Inflammatory macrophage treated with lipopolysaccharide for 4 hours (primary cell): ENCODE measurements around the gene RBM3.
A peak's percentile ranks its signal among the peaks of the same experiment; 100 is the strongest.
"Not testable (repeated sequence)": the region's sequence is repeated elsewhere in the genome, so short reads cannot be mapped to it uniquely, and the experiment has no call there.

ENCODE experiments used
- DNase-seq: peaks from one replicate; pipeline ENCODE4 v3.0.0-alpha.2; 2020

RBM3 gene

DNA sequence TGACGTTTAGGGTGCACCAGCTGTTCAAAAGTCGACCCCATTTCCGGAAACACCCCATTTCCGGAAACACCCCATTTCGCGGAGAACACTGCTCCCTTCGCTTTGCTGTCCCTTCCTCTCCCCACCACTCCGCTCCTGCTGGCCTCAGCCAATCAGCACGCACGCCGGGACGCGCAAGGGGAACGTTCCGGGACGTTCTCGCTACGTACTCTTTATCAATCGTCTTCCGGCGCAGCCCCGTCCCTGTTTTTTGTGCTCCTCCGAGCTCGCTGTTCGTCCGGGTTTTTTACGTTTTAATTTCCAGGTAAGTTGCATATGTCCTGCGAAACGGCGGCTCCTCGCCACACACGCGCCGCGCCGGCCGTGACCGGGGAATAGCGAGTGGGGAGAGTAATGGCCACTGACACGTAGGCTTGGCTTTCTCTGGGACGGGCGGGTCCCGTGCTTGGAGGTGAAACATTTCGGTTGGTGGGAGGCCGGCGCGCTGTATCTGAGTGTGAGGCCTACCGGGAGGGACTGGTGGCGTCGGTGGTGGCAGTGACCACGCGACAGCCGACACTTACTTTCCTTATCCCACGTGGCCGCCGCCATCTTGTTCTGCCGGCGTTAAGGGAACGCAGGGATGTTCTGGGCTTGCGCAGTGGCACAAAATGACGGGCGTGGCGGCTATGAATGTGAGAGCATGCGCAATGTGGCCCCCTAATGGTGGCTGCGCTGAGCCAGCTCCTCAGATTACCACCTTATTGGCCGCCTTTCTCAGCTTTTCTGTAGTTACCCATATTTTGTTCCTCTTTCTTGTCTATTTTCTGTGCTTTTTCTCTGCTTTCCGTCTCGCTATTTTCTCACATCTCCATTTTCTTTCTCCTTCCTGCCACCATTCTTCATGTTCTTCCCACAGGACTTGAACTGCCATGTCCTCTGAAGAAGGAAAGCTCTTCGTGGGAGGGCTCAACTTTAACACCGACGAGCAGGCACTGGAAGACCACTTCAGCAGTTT is at the start of gene RBM3:
RBM3 (plus strand) TSS at position 215 of the 997 bp plus-strand sequence; CDS start at position 912, 697 bp downstream.
- DNase-seq = peak; percentile 94

GRCh38 chrX:48525853-48526252 is 48.4 kb upstream of the RBM3 start:
- DNase-seq = not testable (repeated sequence)

DNA sequence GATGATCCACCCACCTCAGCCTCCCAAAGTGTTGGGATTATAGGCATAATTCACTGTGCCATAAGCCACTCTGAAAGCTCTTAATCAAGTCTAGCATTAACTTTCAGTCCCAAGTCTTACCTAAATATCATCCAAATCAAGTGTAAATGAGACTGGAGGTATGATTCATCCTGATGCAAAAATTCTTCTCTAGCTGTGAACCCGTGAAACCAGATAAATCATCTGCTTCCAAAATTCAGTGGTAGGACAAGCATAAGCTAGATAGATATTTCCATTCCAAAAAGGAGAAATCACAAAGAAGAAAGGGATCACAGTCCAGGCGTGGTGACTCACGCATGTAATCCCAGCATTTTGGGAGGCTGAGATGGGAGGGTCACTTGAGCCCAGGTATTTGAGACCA is 43.5 kb upstream of the RBM3 start:
- DNase-seq = no peak

- peak; percentile 72 for DNase-seq
Measured at GRCh38 chrX:48531358-48531959, 42.8 kb upstream of the RBM3 start.

DNA sequence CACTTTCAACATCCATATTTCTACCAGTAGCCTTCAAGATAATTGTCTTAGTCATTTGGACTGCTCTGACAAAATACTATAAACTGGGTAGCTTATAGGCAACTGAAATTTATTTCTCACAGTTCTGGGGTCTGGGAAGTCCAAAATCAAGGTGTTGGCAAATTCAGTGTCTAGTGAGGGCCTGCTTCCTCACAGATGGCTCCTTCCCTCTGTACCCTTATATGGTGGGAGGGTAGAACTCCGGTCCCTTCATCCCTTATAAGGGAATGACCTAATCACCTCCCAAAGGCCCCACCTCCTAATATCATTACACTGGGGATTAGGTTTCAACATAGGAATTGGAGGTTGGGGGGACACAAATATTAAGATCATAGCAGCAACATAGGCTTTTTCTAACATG is 42.1 kb upstream of the RBM3 start:
- DNase-seq = peak; percentile 53

GRCh38 chrX:48533165-48533564 is 41.1 kb upstream of the RBM3 start:
- DNase-seq = no peak

- no peak for DNase-seq
Measured at GRCh38 chrX:48538641-48539344, 35.5 kb upstream of the RBM3 start.

DNA sequence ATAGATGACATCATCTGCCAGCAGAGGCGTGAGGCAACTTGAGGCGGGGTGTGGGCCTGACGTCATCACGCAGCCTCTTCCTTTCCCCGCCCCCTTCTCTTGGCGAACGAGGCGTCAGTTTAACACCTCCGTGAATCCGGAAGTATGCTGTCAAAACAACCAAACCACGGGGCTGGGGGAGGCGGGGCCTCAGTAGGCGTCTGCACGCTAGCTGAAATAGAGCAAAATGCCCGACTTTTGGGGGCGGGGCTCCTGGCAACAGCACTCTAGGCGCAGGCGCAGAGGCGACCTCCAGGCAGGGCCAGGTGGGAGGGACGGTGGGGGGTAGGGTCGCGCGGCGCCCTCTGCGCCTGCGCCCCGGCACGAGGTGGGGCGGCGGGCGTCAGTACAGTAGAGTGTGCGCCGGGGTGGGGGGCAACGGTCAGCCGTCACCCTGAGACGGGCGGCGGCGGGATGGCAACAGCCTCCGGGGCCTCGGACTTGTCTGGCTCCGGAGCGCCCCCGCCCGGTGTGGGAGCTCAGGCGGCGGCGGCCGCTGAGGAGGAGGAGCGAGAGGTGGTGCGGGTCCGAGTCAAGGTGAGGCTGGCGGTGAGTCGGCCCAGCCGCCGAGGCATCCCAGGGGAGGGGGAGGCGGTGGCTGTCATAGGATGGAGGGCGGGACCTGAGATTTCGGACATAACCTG is 34.8 kb upstream of the RBM3 start, which contains the start of gene TBC1D25:
TBC1D25 (plus strand) TSS at position 370 of the 683 bp plus-strand sequence; CDS start at position 454, 84 bp downstream.
- peak; percentile 98 for DNase-seq

- DNase-seq = peak; percentile 52
Measured at GRCh38 chrX:48540028-48540375, 34.3 kb upstream of the RBM3 start.

GRCh38 chrX:48540480-48540879 is 33.8 kb upstream of the RBM3 start:
- DNase-seq = no peak

- DNase-seq = no peak
Measured at GRCh38 chrX:48541140-48541814, 33.0 kb upstream of the RBM3 start.

GRCh38 chrX:48548871-48549270 is 25.4 kb upstream of the RBM3 start:
- DNase-seq = no peak

DNA sequence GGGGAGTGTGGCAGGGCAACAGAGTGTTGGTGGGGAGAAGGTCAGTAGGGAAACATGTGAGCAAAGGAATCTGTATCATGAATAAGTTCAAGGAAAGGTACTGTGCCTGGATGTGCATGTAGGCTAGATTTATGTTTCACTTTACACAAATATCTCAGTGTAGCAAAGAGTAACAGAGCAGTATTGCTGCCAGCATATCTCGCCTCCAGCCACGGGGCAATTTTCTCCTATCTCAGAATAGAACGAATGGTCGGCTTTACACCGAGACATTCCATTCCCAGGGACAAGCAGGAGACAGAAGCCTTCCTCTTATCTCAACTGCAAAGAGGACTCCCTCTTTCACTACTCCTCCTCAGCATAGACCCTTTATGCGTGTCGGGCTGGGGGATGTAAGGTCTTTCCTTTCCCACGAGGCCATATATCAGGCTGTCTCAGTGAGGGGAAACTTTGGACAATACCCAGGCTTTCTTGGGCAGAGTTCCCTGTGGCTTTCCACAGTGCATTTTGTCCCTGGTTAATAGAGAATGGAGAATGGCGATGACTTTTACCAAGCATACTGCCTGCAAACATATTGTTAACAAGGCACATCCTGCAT is 18.5 kb upstream of the RBM3 start:
- not testable (repeated sequence) for DNase-seq

DNA sequence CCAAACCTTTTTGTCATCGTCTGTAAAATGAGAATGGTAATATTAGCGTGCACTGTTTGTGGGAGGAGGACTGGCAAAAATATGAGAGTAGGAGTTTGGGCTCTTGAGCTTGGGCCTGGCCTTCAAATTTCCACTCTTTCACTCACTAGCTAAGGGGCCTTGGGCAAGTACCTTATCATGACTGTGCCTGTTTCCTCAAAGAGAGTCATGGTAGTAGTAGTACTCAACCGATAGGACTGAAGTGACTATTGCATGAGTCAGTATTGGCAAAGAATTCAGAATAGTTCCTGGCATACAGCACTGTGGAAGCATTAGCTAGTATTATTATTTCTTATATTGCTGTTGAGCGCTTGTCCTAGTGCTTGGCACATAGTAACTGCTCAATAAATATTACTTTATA is 16.0 kb upstream of the RBM3 start:
- DNase-seq = peak; percentile 53

DNA sequence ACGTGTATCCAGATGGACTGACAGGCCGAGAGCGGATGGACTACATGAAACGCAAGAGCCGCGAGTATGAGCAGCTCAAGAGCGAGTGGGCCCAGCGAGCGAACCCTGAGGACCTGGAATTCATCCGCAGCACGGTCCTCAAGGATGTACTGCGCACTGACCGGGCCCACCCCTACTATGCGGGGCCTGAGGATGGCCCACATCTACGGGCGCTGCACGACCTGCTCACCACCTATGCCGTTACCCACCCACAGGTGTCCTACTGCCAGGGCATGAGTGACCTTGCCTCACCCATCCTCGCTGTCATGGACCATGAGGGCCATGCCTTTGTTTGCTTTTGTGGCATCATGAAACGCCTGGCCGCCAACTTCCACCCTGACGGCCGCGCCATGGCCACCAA is 14.6 kb upstream of the RBM3 start:
- DNase-seq = no peak

DNA sequence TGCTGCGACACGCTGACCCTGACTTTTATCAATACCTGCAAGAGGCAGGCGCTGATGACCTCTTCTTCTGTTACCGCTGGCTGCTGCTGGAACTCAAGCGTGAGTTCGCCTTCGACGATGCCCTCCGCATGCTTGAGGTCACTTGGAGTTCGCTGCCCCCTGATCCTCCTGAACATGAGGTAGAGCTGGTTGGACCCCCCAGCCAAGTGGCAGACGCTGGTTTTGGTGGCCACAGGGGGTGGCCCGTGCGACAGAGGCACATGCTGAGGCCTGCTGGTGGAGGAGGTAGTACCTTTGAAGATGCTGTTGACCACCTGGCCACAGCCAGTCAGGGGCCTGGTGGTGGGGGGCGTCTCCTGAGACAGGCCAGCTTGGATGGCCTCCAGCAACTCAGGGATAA is 14.2 kb upstream of the RBM3 start:
- DNase-seq = no peak

DNA sequence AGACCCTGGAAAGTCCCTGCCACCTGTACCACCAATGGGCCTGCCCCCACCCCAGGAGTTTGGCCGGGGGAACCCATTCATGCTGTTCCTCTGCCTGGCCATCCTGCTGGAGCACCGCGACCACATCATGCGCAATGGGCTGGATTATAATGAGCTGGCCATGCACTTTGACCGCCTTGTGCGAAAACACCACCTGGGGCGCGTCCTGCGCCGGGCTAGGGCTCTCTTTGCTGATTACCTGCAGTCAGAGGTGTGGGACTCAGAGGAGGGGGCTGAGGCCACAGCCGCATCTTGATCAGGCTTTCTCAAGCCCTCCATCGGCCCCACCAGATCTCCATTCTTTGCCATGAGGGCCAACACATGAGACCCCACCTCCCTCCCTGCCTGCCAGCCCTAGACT is 13.6 kb upstream of the RBM3 start:
- DNase-seq = no peak

DNA sequence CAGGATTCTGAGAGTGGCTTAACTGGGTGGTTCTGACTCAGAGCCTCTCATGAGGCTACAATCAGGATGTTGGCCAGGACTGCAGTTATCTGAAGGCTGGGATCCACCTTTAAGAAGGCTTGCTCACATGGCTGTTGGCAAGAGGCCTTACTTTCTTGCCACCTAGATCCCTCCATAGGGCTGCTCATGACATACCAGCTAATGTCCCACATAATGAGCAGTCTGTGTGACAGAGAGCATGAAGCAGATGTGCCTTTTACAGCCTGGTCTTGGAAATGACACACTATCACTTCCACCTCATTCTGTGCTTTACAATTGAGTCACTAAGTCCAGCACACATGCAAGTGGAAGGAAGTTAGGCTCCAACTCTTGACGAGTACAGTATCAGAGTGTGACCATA is 4.3 kb upstream of the RBM3 start:
- DNase-seq = peak; percentile 46

- peak; percentile 61 for DNase-seq
Measured at GRCh38 chrX:48573690-48574269, 504 bp upstream of the RBM3 start.

GRCh38 chrX:48575642-48576041 is 1.4 kb downstream of the RBM3 start:
- DNase-seq = no peak

- no peak for DNase-seq
Measured at GRCh38 chrX:48576108-48576507, 1.8 kb downstream of the RBM3 start.
